NCI-H526 (cell line): ENCODE results near the gene RECQL5.
A peak's percentile ranks its signal among the peaks of the same experiment; 100 is the strongest.

Source experiments
- DNase-seq, 2 experiments: peaks; one replicate each; lab custom pipeline; 2025; lab: John Stamatoyannopoulos, UW

Gene RECQL5

DNA sequence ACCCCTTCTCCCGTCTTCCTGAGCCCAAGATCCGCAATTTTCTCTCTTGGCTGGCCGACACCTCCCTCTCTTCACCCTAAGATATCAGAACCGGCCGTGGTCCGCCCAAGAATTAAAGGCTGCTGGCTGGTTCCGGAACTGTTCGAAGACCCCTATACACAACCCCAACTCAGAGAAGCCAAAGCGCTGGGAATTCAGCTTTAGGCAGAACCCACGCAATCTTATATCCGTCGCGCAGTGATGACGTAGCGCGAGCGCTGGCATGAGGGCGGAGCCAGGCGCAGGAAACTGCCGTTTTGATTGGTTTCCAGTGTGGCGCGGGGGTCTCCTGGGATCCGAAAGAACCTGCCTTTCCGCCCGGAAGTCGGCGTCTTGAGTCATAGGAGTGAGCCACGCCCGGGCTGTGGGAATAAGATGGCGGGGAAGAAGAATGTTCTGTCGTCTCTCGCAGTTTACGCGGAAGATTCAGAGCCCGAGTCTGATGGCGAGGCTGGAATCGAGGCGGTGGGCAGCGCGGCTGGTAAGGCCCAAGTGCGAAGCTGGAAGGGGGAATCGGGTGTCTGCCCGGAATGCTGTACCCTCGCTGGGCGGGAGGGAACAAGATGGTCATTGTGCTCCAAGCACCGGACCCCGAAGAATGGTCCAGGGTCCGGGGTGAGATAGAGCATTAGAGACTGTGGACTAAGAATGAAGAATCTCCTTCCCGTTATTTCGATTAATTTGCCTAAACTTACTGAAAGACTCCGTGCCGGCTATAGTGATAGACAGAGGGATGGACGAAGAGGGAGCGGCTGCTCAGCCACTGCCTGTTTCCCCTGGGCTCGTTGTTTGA lies at the start of gene RECQL5, which contains the start of gene SAP30BP:
Gene RECQL5, minus strand, starts transcription at position 196 of the 832 bp plus-strand sequence. CDS start 597 bp downstream, outside the sequence.
Gene SAP30BP, plus strand, starts transcription at position 380 of the 832 bp plus-strand sequence. Its CDS starts 35 bp downstream, at position 415.
- peak; percentile 96 to 99 for DNase-seq

DNA sequence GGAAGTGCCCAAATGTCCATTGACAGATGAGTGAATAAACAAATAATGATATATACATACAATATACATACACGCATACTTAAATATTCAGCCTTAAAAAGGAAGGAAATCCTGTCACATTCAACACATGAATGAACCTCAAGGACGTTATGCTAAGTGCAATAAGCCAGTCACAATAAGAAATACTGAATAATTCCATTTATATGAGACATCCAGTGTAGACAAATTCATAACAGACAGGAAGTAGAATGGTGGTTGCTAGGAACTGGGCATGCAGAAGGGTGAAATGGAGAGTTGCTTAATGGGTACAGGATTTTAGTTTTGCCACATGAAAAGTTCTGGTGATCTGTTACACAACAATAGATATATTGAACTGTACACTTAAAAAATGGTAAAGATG lies 45.5 kb upstream of the RECQL5 start:
- DNase-seq: no peak

DNA sequence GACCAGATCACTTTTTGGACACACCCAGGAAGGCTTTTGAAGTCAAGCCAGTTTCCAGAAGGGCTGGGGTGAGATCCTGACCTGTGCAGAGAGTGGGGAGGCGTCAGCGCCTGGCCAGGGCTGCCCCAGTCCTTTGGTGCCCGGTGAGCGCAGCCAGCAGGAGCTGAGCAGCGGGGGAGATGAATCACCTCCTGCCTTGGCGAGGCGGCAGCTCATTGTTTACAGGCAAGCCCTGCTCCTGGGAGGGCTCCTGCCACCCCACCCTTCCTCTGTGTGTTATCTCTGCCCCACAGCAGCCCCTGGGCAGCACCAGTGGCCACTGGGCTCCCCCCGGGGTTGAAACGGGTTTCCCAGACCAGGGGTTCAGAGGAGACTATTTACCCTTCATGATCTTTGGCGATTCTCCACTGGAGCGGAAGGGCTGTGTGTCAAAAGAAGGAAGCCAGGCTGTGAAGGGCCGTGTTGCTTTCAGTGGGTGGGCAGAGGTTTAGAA lies 40.2 kb upstream of the RECQL5 start:
- DNase-seq: no peak

DNA sequence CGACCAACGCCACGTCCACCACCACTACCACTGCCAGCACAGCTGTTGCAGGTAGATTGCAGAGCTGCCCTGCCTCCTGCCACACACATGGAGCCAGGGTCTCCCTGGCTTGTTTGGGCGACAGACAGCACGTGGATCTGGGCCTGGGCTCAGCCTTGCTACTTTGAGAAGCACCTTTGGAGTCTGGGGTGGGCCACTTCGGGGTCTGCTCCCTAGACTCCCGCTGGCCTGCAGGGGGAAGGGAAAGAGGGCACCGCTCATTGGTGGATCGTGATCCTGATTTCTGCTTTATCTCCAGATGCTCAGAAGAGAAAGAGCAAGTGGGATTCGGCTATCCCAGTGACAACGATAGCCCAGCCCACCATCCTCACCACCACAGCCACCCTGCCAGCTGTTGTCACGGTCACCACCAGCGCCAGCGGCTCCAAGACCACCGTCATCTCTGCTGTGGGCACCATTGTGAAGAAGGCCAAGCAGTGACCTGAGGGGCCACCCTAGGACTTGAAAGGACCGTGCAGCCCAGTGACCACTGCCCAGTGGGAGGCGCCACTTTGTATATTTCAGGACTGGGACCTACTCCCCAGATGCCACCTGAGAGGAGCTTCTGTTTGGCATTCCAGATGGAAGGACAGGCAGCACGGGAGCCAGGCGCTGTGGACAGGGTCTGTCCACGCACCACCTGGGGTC lies 39.2 kb upstream of the RECQL5 start:
- no peak for DNase-seq

GRCh38 chr17:75704963-75705875 lies 38.3 kb upstream of the RECQL5 start:
- DNase-seq: no peak

DNA sequence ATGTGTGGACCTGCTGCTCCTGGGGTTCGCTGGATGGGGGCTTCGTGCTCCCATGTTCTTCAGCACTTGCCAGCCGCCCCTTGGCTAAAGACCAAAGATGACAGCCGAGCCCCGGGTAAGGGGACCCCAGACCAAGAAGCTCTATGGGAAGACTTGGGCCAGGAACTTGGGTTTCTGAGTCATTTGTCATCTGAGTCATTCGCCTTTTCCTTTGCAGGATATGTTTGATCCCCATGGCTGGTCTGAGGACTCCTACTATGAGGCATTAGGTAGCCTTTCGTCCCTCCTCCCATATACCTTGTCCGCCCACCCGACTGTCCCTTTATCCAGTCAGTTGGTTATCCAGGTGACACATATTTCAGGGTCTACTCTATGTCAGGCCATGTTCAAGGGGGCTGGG lies 36.6 kb upstream of the RECQL5 start:
- no peak for DNase-seq

DNA sequence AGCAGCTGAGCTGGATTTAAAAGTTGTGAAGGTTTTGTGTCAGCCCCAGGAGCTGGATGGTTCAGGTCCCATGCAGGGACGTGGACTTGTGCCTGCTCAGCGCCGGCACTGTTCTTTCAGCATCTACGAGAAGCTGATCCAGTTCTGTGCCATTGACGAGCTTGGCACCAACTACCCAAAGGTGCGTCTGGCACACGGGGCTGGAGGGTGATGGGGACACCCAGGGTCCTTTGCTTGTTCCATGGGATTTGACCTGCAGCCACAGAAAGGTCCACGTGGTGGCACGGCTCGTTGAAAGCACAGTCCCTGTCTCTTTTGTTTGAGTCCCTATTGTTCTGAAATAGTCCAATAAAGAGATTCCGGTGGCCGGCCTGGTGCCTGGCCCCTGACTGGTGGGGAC lies 36.2 kb upstream of the RECQL5 start:
- no peak for DNase-seq

- DNase-seq: no peak
Measured at GRCh38 chr17:75701288-75701687, 34.3 kb upstream of the RECQL5 start.

DNA sequence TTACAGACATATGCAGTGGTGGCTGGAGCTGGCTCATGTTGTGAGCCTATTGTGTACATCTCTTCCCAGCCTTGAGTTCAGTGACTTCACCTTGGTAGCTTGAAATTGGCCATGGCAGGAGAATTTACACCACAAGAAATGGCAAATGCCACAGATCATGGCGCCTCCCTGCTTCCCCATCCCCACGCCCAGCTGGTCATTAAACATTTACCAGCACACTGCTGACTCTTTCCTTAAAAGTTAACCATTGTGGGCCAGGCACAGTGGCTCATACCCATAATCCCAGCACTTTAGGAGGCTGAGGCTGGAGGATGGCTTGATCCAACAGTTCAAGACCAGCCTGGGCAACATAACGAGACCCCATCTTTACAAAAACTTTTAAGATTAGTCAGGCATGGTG lies 31.7 kb upstream of the RECQL5 start:
- DNase-seq: no peak

DNA sequence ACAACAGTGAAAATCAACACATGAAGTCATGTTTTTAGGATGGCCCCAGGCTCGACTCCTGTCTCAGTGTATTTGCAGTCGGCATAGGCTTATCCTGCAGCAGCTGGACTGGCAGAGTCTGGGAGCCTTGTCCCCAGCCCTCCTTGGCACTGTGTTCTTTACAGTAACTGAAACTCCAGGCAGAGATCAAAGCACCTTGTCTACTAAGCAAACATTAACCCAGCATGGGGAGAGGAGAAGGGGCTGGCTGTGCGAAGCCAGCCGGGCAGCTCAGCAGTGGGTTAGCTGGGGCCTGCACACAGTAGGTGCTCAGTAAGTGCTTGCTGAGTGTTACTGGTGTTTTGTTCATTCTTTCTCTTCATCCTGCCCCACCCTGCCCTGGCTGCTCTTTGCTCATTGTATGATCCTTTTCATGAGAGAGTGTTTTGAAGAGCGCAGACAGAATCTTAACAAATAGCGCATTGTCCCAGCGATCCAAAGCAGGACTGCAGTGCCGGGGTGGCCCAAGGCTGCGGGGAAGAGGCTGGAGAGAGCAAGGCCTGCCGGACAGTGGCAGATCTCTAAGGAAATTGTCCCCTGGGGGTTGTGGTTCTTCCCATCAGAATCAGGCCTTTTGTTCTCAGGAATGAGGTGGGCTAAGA lies 30.8 kb upstream of the RECQL5 start:
- no peak for DNase-seq

GRCh38 chr17:75695830-75696271 lies 28.9 kb upstream of the RECQL5 start:
- no peak for DNase-seq

- DNase-seq: no peak
Measured at GRCh38 chr17:75695141-75695829, 28.3 kb upstream of the RECQL5 start.

GRCh38 chr17:75694536-75694935 lies 27.6 kb upstream of the RECQL5 start:
- no peak for DNase-seq

DNA sequence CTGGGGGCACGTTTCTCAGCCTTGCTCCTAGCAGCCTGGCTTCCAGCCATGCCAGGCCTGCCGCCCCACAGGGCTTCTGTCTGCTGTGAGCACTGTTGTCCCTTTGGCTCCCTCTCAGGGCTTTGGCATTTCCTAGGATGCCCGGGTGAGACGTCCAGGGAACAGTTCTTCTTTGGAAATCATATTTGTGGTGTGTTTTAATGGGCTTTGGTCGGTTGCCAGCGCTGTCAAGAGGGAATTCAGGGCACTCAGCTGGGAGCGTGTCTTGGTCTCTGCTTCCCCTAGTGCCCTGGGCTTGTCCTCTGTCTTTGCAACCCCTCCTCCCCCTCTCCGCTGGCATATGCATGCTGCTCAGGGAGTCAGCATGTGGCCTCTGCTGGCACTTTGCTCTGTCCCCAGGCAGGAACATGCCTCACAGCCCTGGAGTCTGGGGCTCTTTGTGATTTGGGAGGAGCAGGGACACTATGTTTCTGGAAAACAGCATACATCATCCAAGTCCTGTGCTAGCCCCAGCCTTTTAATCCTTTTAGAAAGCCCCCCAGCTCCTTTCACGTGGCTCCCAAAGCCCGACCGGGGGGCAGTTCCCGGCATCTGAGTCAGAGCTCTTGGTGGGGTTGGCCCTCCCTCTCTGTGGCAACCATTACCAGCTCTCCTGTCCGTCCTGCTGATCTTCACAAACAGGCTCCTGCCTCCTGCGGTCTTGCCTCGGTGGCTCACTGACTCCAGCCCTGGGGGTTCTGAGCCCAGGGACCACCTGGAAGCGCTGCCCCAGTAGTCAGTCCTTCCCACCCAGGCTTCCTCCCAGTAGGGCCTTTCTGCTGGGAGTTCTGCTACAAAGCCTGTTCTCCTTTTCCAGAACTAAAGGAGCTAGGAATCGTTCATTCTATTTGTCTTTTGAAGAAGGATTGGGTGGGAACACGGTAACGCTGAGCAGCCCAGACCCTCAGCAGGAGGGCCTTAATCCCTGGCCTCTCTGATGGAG lies 26.8 kb upstream of the RECQL5 start:
- DNase-seq: no peak

GRCh38 chr17:75692976-75693375 lies 26.0 kb upstream of the RECQL5 start:
- DNase-seq: no peak

- DNase-seq: no peak
Measured at GRCh38 chr17:75691801-75692626, 25.1 kb upstream of the RECQL5 start.

DNA sequence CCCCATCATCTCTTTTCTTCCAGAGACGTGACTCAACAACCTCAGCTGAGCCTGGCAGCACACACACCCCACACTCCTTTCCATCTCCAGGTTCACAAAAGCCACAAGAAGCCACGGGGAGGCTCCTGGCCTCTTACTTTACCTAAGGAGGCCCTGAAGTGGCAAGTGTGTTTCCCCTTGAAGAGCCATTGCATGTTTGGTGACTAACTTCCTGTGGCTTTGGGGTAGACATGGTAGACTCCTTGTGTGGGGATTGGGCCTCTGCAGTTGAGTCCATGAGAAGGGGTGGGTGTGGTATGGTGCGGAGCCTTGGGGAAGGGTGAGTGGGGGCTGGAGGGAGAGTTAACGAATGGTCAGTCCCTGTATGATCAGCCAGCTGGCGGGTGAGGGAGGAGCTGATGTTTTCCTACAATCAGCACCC lies 24.4 kb upstream of the RECQL5 start:
- no peak for DNase-seq

GRCh38 chr17:75689441-75689873 lies 22.5 kb upstream of the RECQL5 start:
- no peak for DNase-seq
